ENCODE results near the gene TPH2.

TPH2 gene
- total RNA-seq: 0 to 0.44 (median 0.19) reads per million in 4 experiments

- no peak for DNase-seq
Observed at GRCh38 chr12:71938728-71939385, at the start of gene TPH2. TPH2 (plus strand) TSS chr12:71938845; CDS start chr12:71938987, 142 bp downstream.

- DNase-seq: no peak
Observed at GRCh38 chr12:71890475-71890874, 48.2 kb upstream of the TPH2 start.

GRCh38 chr12:71892059-71892458 lies 46.6 kb upstream of the TPH2 start:
- DNase-seq: no peak

GRCh38 chr12:71896205-71896882 lies 42.3 kb upstream of the TPH2 start:
- DNase-seq: no peak

- DNase-seq: no peak
Observed at GRCh38 chr12:71900091-71900490, 38.6 kb upstream of the TPH2 start.

GRCh38 chr12:71904629-71905028 lies 34.0 kb upstream of the TPH2 start:
- DNase-seq: no peak

GRCh38 chr12:71935594-71935993 lies 3.1 kb upstream of the TPH2 start:
- DNase-seq: no peak

GRCh38 chr12:71940068-71940467 lies 1.4 kb downstream of the TPH2 start:
- DNase-seq: no peak

- no peak for DNase-seq
Observed at GRCh38 chr12:71941174-71941573, 2.5 kb downstream of the TPH2 start.

- no peak for DNase-seq
Observed at GRCh38 chr12:71942259-71942658, 3.6 kb downstream of the TPH2 start.

- no peak for DNase-seq
Observed at GRCh38 chr12:71942703-71943102, 4.1 kb downstream of the TPH2 start.

GRCh38 chr12:71945121-71945520 lies 6.5 kb downstream of the TPH2 start:
- DNase-seq: no peak

GRCh38 chr12:71945883-71946282 lies 7.2 kb downstream of the TPH2 start:
- DNase-seq: no peak

GRCh38 chr12:71947645-71948105 lies 9.0 kb downstream of the TPH2 start:
- no peak for DNase-seq

- DNase-seq: no peak
Observed at GRCh38 chr12:71948390-71948789, 9.7 kb downstream of the TPH2 start.

GRCh38 chr12:71949646-71950045 lies 11.0 kb downstream of the TPH2 start:
- DNase-seq: no peak

- DNase-seq: no peak
Observed at GRCh38 chr12:71950404-71950803, 11.8 kb downstream of the TPH2 start.

GRCh38 chr12:71950819-71951218 lies 12.2 kb downstream of the TPH2 start:
- DNase-seq: no peak

GRCh38 chr12:71954083-71954778 lies 15.6 kb downstream of the TPH2 start:
- no peak for DNase-seq

GRCh38 chr12:71954861-71955260 lies 16.2 kb downstream of the TPH2 start:
- no peak for DNase-seq

- no peak for DNase-seq
Observed at GRCh38 chr12:71955970-71956369, 17.3 kb downstream of the TPH2 start.

GRCh38 chr12:71958056-71958455 lies 19.4 kb downstream of the TPH2 start:
- no peak for DNase-seq

GRCh38 chr12:71958457-71958856 lies 19.8 kb downstream of the TPH2 start:
- no peak for DNase-seq

Data from effector CD8-positive, alpha-beta T cell (primary cell).